SHP77 (cell line): ENCODE results near the gene NCR2.

Experiments used
- DNase-seq, 2 experiments: peaks; one replicate each; lab custom pipeline; 2025; lab: John Stamatoyannopoulos, UW

The NCR2 gene

DNA sequence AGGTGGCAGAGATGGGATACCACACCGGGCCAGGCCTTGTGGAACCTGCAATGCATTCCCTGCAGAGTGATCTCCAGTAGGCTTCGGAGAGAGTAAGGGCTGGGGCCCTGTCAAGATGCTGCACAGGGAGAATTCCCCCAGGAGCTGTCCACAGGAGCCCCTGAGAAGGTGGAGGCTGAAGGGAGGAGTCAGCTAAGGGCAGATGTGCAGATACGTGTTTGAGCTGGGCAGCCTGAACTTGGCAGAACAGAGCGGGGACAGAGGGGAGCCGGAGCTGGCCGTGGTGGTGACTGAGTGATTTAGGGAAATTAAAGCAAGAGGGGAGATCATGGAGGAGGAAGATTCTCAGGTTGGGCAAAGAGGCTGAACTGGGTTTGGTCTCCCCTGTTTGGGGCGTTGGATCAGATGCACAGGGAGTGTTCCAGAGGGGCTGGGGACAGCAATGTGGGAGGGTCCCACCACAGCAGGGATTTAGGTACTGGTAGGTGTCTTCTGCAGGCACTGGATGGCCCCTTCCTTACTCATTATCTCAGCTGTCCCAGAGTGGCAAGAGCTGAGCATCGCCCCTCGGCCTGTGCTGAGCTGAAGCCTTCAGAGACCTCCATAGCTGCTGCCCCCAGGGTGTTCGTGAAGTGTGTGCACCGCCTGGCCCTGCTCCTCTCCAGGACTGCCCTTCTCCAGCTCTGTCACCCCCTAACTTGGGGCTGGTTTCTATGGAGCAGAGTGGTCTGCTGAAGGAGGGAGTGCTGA, 3.8 kb upstream of the NCR2 start:
- DNase-seq: no peak

DNA sequence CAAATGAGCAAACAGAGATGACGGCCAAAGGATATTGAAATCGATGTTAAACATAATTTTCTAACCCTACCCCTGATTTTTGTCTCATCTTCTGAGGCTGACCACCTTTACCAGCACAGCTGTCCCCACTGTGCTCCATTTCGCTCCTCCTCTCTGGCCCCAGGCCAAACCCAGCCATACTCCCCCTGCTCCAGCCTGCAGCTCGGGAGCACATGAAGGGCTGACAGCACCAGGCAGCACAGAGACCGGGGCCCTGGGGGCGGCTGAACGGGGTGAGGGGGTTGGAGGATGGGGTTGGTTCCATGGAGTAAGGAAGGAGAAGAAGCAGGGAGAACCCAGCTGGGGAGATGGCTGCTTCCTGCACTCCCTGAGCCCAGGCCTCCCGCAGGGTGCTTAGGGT, 3.2 kb upstream of the NCR2 start:
- DNase-seq: peak in 1 of 2 experiments; percentile 20

DNA sequence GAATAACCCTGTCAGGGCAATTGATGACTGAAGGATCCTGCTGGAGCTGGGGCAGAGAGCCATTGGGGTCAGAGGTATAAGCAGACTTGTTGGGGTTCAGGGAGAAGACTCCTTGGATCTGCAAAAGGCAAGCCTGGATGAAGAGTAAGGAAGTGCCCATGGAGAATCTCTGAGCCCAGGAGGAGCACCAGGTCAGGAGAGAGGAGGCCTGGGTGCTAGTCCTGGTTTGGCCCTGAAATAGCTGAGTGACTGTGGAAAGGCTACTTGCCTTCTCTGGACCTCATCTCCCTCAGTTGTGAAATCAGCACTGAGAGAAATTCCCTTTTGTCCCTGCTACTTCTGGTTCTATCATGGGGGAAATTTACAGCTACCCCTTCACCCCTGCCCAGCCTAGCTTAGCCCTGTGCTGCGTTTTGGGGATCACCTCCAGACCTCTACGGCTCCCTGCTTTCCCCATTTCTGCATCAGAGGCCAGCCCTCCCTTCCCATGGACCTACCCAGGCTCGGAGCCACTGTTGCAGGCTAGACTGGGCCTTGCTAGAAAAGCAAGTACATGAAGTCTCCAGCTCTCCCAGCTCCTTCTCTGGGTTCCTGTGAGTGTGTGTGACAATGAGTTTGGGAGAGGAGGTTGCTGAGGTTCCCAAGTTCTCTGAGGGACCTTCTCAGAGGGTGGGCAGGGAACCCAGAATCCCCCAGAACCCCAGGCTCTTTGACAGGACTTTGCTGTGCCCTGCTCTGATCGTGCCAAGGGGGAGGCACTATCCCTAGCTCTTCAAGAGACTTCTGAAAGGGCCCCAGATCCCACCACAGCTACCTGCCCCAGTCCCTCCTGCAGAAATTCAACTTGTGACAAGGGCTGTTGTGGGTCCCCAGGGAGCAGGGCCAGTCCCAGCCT, 2.3 kb upstream of the NCR2 start:
- no peak for DNase-seq

- peak; percentile 9 to 50 for DNase-seq
Observed at GRCh38 chr6:41334482-41335040, 847 bp upstream of the NCR2 start.

- no peak for DNase-seq
Observed at GRCh38 chr6:41335943-41336342, 535 bp downstream of the NCR2 start.

- DNase-seq: no peak
Observed at GRCh38 chr6:41336824-41337223, 1.4 kb downstream of the NCR2 start.

GRCh38 chr6:41337709-41338108, 2.3 kb downstream of the NCR2 start:
- no peak for DNase-seq

GRCh38 chr6:41338659-41339058, 3.3 kb downstream of the NCR2 start:
- no peak for DNase-seq

- DNase-seq: no peak
Observed at GRCh38 chr6:41341580-41341979, 6.2 kb downstream of the NCR2 start.

- no peak for DNase-seq
Observed at GRCh38 chr6:41342241-41342640, 6.8 kb downstream of the NCR2 start.

DNA sequence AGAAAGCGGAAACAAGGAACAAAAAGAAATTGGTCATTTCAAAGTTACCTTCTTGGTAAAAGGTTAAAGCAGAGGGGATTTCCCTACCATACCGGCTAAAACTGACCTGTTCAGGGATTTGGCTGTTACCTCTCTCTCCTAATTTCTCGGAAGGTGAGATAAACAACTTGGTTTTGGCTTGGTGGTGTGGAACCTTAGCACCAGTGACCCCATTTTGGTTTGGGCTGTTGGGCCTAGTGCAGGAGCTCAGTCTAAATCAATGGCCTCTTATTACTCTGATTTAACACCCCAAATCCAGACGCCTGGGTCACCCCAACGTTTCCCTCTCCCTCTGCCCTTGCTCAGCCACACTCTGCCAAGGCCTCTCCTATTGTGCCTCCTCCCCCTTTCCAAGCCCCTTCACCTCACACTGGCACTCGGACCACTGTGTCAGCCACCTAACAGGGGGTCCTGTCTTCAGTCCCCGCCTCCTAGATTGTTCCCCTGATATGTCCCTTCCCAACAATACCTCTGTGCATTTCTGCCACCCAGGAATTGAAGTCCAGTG, 8.3 kb downstream of the NCR2 start:
- DNase-seq: no peak

DNA sequence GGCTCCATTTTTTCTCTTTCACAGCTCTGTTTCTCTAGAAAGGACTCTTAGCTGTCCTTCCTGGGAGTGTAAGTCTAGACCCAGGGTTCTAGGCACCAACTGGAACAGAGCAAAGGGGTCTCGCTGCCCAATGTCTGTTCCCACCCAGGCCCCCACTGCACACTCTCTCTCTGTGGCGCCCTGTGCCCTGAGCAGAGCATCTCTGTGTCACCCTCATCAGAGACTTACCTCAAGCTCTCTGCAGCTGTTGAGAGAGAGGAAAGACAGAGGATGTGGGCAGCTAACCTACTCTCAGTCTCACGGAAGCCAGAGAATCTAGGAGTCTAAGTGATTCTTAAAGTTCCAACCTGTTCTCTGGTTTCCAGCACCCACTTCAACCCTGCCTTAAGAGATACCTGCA, 9.5 kb downstream of the NCR2 start:
- DNase-seq: no peak

DNA sequence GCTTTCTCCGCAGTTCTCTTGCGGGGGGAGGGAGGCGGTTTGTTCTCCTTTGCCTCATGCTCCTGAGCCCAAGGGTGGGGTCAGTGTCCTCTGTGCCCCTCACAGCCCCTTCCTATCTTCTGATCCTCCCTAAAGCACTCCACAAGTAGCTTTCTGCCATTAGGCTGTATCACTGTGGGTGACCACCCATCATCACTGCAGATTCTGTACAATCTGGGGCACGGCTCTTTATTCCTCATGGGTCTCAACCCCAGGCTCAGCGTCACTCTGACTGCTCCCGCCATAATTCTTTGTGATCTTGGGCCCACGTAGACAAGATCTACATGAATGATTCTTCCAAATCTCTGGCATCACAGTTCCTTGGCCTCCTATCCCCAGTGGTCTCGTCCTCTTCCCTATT, 10.5 kb downstream of the NCR2 start:
- DNase-seq: no peak

DNA sequence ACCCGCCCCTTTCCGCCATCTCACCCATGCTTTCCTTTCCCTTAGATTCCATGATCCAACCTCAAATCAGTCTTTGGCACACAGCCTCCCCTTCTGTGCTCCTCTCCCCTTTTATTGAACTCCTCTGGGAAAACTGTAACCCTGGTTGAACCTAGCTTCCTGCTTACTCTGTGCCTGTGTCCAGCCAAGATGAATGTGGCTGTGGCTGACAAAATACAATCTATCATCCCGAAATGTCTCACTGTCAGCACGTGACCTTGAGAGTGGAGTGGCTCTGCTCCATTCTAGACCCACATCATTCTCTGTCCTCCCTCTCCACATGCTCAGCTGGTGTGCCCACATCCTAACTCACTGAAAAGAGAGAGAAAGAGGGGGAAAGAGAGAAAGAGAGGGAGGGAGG, 11.0 kb downstream of the NCR2 start:
- no peak for DNase-seq

- no peak for DNase-seq
Observed at GRCh38 chr6:41347378-41348050, 12.1 kb downstream of the NCR2 start.

DNA sequence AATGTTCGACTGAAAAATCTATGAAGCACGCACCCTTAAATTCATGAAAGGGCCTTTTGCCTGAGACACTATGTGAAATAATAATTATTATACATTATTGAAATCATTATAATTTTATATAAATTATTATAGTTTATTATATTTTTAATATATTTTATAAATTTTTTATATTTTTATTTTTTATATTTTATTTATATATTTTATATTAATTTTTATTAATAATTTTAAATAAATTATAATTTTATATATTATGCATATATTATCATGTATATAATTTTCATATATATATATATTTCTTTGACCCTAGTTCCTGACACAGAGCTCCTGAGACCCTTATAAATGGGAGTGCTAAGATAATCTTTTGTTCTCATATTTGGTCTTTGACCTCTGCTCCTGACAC, 13.5 kb downstream of the NCR2 start:
- DNase-seq: no peak

- DNase-seq: no peak
Observed at GRCh38 chr6:41352396-41352795, 17.0 kb downstream of the NCR2 start.

DNA sequence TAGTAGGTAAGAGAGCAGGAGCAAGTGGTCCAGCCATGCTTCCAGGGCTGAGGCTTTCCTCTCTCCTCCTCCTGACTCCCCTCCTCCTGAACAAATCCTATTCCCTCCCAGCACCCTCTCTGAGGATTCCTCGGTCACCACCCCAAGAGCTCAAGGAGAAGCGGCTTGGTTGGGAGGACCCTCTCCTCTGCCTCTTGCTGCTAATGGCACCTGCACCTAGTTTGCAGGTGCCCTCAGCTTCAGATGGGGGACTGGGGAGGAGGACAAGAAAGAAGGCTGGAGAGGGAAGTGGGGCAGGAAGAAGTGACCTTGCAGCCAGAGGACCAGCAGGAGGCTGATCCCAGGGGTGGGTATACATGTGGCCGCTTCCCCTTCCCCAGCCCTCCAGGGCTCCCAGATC, 17.5 kb downstream of the NCR2 start:
- no peak for DNase-seq

- no peak for DNase-seq
Observed at GRCh38 chr6:41353333-41353732, 17.9 kb downstream of the NCR2 start.

- no peak for DNase-seq
Observed at GRCh38 chr6:41355952-41356351, 20.5 kb downstream of the NCR2 start.

- no peak for DNase-seq
Observed at GRCh38 chr6:41356825-41357224, 21.4 kb downstream of the NCR2 start.

DNA sequence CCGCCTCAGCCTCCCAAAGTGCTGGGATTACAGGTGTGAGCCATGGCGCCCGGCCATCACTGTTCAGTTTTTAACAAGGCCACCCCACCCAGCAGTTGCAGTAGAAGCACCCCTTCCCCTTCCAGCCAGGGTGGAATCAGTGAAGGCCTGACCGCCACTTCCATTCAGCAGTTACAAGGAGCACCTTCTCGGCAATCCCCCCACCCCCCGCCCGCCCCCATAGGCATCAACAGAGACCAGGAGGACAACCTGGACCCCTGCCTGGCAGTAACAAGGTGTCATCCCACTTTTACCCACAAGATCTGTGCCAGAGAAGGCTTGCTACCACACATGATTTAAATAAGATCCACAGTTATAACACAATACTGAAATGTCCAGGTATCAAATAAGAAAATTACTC, 23.1 kb downstream of the NCR2 start:
- DNase-seq: no peak
